HG02588 (cell line): ENCODE measurements around the gene TAS1R1.

Experiments
- ATAC-seq: cut with Tn5 transposase; IDR thresholded peaks from one replicate; pipeline ENCODE4 v1.9.1; 2021; ENCODE audit warnings: mild to moderate bottlenecking, moderate library complexity; ENCODE audit not compliant: unreplicated experiment

Gene TAS1R1

DNA sequence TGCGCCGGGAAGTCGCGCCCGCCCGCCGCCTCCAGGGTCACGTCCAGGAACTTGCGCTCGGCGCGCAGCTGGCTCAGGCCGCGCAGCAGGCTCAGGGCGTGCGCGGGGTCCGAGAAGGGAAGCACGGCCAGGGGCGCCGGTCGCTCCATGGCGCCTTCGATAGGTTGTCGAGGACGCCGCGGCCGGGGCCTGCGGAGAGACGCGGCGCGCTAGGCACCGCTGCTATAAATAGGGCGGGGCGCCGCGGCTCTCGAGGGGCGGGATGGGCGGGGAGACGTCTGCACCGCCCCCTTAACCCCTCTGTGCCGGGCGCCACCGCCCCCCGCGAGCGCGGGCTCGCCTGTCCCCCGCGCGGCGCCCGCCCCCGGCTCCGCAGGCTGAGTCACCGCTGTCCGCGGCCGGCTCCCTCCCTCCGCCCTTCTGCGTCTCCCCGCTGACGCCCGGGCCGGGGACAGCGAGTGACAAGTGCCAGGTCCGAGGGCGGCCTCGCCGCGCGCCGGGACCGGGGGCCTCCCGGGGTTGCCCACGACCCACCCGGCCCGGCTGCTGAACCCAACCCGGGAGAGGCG is 47.6 kb downstream of the TAS1R1 start, which contains the start of gene KLHL21:
TSS of gene KLHL21 (minus strand) at position 201 of the 569 bp plus-strand sequence. CDS start at position 149, 52 bp downstream.
- ATAC-seq = peak; percentile 49

DNA sequence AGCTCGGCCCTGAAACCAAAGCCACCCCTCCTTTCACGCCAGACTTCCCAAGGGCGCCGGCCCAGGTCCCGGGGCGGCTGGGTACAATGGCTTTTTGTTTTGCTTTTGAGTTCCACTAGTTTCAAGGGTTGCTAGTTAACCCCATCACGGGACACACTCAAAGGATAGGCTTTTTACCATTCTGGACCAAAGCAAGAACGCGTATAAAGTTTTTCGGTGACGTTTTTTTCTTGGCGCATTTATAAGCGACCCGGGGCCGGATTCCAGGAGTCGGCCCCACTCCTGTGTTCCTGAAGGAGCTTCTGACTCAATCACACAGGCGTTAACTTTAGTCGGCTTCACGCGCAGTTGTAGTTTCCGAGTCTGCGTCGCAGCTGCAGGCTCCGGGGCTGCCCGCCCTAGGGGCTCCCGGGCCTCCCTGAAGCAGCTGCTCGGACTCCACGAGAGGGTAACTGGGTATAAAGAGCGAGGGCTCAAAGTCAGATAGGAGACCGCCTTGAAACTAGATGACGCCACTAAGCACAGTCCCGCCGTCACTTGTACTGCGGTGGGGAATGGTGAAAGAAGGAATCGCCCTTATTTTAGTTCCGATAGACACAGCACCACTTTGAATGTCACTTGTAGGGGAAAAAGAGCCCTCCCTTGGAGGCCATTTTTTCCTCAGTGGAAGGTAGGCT is 48.3 kb downstream of the TAS1R1 start:
- ATAC-seq = peak; percentile 24

DNA sequence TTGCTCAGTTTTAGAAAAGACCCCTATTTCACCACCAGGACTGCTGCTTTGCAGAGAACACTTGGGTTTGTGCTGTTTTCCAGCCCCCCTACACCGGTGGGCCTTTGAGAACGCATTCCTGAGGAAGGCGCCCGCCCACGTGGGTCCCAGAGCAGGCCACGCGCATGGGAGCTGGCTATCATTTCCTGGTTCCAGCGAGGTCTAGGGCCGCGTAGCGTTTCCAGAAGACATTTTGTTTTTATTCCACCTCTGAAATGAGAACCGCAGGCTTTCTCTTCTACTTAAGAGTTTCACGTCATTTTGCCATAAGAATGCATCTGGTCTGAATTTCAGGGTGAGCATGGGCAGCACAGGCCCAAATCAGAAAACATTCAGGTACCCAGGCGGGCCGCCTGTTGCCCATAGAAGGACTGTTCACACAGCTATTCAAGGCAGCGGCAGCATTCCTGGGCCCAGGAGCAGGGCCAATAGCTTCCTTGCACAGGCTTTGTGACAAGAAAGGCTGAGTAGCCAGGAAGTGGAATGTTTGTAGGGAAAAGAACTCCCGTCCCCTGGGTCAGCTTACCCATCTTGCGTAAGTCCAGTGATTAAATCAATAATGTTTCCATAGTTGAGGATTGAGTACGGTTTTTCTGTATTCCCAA is 48.9 kb downstream of the TAS1R1 start:
- no peak for ATAC-seq

DNA sequence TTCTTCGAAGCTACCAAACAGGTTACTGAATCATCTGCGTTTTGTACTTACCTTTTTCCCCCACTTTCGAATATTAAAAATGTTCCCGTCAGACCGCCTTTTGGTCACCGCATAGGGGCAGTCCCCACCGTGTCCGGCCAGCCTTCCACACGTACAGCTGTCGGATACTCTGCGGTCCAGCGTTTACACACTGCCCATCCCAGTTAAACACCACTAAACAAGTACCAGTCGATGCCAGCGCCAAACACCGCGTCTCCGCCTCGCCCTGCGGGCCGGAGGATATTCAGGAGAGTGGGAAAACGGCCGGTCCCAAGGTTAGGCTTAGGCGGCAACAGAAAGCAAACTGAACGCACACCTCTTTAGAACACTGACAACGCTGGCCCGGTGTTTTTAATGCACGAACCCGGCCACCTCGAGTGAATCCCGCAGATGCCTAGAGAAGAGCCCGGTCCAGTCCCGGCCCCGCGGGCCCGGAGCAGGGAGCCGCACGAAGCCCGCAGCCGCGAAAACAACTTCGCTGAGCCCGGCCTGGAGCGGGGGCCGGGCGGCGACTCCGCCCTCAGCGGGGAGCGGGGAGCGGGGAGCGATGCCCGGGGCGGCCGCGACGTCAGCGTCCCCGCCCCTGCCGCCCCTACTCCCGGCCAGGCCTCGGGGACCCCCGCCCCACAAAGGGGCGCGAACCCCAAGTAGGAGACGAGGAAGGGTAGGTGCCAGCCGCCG is 57.7 kb downstream of the TAS1R1 start:
- peak; percentile 33 for ATAC-seq

DNA sequence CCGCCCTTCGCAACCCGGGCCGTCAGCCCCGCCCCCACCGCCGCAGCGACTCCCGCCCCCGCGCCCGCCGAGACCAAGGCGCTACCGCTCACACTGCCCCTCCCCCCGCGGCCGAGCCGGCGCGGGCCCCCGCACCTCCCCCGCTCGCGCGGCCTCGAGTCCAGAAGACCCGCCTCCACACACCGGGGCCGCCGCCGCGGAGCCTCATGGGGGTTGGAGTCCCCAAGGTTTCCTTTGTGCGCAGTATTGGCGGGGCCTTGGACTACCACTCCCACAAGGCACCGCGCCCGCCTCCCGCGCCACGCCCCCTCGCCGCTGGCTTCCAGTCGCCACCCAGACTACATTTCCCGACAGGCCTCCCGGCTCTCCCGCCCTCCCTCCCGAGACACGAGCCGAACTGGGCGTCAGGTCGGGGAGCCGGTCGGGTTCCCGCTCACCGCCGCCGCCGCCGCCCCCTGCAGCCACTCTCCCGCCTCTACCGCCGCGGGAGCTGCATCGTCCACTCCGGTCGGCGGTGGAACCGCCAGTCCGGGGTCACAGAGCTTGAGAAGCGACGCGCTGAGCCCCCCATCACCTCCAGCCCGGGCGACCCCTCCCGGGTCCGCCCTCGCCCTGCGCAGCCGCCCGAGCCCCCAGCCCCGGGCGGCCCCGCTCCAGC is 58.4 kb downstream of the TAS1R1 start, which contains the start of gene PHF13:
TSS of gene PHF13 (plus strand) at position 371 of the 658 bp plus-strand sequence. CDS start 336 bp downstream, outside the sequence.
- peak; percentile 81 for ATAC-seq

DNA sequence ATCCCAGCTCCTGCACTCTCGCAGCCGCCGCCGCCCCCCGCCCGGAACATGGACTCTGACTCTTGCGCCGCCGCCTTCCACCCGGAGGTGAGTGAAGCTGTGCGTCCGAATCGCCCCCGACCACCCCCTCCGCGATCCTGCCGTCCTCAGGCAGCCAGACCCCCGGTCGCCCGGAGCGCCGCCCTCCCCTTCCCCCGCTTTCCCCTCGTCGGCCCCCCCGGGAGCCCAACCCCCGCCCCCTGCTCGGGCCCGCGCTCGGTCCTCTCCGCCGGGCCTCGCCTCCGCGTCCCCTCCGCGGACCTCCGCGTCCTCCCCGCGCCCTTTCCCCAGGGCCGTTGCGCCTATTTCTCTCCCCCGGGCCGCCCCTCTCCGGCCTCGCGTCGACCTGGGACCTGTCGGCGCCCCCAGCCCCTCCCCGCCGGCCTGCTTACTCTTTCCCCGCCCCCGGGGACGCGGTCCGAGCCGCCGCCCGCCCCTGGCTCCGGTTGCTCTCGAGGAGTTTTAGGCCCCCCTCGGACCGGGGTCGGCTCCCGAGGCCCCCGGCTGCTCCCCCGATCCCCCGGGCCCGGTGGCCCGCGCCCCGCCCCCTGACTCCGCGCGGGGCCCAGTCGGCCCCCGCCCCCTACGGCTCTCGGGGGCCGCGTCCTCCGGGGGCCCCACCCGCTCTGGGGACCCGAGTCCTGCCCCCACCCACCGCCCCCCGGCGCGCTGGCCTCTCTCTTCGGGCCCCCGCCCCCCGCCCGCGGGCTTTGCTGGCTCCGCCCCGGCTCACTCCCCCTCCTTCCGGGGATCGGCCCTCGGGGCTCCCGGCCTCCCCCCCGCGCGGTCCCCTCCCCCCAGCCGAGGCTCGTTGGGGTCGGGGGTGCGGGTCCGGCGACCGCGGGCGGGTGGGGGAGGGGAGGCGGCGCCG is 59.2 kb downstream of the TAS1R1 start:
- no peak for ATAC-seq

DNA sequence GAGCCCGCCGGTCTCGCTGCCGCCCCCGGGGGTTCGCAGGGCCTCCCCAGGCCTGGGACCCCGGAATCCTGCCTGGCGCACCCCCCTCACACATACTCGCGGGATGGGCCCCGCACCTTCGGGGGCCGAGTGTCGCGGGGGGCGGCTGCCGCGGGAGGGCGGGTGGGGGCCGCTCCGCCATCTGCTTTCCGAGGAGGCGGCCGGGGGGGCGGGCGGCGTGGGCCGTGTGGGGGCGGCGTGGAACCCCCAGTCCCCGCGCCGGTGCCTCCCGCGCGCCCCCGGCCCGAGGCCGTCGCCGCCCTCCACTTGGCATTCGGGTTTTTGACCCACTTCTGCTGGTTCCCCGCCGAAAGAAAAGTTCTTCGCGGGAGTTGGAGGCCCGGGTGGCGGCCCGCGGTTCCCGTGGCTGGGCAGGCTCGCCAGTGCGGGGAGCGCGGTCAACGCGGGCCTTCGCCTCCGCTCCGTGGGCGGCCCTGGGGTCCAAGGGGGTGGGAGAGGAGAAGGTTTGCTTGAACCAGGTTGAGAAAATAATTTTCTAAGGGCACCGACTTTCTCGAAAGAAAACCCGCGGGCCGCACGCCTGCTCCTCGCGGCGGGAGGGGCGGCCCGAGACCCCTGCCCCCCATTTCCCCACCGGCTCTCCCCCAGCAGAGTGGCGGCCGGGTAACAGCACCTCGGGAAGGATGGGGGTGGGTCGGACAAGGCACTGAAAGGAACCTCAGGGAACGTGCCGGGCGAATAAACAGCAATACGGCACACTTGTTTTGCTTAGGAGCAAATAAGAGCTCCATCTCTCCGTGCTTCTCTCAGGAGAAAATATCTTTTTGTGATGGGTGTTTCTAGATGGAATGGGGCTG is 60.0 kb downstream of the TAS1R1 start:
- ATAC-seq = no peak

DNA sequence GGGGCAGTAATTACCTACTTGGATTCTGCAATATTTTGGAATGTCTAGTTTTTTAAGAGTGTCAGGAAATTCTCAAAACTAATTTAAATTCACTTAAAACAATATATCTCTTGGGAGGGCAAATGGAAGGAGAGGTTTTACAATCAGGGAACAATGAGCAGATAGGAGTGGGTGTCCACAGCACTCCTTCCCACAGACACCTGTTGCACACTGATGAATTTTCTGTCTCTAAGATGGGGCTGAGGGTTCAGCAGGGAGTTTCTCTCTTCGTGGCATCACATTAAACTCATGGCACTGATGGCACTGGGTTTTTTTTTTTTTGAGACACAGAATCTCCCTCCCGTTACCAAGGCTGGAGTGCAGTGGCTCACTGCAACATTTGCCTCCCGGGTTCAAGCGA is 63.9 kb downstream of the TAS1R1 start:
- no peak for ATAC-seq

DNA sequence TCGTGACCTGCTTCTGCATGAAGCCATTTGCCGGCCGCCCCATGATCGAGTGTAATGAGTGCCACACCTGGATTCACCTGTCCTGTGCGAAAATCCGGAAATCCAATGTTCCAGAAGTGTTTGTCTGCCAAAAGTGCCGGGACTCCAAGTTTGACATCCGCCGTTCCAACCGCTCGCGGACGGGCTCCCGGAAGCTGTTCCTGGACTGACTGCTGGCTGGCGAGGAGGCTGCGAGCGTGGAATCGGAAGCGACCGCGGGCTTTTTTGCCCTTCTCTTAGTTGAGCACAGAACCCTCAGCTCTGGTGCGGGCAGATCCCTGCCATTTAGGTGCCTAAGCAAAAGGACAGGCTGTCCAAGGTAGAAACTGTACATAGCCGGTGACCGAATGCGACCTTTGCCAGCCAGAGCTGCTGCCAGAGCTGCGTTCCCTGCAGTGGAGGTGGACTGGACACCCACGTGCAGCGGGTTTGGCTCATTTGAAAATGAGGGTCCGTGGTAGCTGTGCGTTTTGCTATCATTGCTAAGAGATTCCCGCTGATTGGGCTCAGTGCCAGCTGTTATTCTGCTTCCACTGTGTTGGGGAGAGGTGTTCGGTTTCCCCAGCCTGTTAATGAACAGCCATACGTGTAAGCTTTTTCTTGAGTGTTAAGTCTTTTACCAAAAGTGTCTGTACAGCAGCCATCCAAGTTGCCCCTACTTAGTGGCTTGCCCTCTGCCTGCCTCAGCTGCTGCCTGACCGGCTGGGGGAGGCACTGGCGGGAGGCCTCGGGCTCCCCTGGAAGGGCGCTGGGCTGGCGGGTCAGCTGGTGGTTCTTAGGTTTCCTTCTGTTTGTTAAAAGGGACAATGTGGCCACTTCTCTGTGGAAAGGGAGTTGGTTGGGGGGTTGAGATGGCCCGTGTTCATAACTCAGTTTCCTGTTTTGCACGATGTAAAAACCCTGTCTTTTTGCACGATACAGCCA is 66.6 kb downstream of the TAS1R1 start:
- no peak for ATAC-seq

DNA sequence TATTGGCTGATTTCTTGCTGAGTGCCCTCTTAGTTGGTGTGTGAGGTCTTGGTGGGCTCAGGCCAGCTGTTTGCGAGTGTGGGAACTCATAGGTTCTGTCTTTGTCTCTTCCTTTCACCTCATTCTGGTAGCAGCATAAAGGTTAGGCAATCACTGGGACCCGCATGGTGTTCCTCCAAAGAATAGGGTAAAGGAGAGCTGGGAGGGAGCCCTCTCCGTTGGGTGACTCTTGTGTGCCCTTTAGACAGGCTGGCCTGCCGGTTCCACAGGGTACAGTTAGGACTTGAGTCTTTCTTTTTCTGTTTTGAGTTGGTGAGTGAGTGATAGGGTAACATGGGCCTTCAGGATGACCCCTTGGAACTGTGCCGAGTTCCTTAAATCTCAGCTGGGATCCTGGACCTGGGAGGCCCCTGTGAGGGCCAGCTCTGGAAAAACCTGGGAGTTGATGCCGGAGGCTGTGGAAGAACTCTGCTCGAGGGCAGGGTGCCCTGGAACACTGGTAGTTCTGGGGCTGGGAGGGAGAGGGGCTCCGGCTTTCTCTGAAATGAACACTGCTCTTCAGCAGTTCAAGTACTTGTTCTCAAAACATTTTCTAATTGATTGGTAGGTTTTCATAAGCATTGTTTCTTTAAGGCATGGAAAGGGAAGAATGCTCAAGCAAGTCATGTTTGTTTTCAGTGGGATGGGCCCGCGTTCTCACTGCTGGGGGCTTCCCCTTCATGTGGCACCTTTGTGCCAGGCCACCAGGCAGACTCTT is 67.5 kb downstream of the TAS1R1 start:
- no peak for ATAC-seq

DNA sequence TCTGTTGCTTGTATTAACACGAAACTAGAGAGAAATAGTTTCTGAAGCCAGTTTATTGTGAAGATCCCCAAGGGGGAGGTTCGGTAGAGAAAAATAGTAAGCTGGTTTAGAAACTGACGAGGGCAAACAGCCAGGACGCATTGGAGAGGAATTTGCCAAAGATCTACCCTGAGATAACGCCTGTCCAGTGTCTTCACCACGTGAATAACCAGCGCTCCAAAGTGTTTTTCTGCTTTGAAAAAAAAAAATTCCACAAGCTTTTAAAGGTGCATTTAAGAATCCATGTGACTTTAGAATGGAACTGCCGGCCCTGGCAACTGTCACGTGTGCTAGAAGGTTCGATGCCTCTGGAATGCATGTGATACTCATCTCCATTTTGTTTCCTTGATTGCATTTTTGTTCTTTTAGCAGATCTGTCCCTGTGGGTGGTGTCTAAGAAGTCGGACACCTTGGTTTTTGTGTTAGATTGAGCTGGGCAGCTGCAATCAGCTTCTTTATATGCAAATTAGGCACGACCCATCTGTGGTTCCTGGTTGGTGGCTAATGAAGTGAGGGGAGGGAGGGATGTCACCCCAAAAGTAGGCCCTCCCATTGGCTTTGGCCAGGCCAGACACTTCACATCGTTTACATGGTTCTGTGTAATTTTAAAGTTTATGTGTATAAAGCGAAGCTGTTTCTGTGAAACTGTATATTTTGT is 68.3 kb downstream of the TAS1R1 start:
- no peak for ATAC-seq

DNA sequence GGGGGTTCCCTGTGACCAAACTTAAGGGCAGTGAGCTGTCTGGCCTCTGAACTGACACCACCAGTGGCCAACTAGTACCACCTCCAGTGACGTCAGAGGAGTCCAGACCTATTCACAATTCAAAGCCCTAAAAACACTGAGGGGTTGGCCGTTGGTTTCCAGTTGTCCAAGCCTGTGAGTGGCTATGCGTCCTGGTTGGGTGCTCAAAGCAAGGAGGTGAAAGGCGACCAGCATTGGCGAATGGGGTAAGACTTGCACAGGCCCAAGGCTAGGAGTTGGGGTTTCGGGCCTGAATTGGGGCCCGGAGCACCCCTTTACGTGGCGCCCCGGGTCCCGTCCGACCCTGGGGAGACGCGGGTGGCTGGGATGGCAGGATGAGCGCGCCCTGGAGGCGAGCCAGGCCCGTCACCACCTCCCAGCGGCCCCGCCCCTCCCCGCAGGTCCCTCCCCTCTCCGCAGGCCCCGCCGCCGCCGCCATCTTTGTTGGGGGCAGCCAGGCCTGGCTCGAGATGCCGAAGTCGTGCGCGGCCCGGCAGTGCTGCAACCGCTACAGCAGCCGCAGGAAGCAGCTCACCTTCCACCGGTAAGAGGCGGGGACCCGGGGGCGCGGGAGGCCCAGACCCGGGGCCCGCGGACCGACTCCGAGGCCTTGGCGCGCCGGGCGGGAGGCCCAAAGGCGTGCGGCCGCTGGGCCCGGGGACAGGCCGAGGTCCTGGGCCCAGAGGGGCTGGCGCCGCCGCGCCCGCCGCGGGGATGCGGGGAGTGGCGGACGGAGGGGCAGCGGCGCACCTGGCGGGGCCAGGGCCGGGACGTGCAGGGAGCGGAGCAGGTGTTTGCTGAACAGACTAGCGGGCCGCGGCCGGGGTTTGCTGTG is 69.8 kb downstream of the TAS1R1 start, which contains the start of gene THAP3:
TSS of gene THAP3 (plus strand) at position 159 of the 874 bp plus-strand sequence. CDS start at position 510, 351 bp downstream.
- ATAC-seq = peak; percentile 70

DNA sequence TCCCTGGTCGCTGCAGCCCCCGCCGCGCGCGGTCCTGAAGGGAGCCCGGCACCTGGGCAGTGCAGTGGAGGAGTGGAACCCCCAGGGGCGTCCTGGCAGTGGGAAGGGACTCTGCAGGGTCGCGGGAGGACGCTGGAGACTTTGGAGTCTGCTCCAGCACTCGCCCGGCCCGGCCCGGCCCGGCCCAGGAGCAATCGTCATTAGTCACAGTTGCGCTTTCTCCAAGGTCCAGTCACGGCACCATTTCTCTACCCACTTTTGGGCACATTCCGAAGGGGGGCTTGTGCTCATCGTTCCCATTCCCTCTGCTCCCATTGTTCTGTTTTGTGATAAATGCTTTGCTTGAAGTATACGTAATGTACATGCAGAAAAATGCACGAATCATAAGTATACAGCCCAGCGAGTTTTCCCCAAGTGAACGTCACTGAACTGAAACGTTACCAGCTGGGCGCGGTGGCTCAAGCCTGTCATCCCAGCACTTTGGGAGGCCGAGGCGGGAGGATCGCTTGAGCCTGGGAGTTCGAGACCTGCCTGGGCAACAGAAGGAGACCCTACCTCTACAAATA is 70.6 kb downstream of the TAS1R1 start:
- ATAC-seq = peak; percentile 10

DNA sequence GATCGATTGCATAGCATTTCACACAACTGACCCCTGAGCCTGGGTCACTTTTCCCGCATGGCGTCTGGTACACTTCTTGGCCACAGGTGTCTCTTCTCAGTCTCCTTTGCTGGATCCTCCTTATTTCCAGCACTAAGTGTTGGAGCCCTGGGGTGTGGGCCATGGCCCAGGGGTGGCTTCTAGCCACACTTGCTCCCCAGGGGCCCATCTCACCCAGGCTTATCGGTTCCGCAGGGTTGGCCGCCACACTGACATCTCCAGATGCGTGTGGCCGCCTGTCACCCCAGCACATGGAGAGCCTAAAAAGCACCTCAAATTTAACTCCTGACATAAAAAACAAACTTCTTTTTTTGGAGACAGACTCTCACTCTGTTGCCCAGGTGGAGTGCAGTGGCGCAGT is 71.9 kb downstream of the TAS1R1 start:
- ATAC-seq = no peak
